ENCODE measurements around the gene XKR7.

DNA sequence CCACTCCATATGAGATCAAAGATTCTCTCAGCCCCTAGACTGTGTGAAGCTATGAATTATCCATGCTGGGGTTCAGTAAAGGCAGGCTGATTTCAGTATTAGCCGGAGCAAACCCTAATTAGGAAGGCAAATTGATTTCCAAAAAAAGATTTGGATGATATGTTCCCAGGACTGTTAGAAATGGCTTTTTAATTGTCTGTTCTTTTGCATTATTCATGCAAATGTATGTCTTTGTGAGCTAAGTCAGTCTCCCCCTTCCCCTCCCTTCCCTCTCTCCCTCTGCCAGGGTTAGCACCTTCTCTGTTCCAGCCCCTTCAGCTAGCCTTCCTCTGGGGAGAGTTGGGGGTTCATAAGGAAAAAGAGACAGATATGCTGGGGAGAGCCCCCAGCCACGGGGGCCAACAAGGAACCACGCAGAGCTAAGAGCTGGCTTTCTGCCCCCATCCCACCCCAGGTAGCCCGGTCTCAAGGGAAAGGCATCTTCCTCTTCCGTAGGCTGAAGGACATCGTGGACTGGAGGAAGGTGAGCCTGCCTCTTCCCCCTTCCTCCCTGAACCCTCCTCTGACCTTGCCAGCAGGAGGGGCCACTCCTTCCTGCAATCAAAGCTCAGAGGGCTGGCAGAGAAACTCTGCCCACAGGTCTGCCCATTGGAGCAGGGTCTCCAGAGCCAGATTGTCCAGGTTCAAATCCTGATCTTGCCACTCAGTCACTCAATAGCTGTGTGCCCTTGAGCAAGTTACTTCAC lies 48.4 kb upstream of the XKR7 start:
- TF ChIP-seq, protein P1, sequence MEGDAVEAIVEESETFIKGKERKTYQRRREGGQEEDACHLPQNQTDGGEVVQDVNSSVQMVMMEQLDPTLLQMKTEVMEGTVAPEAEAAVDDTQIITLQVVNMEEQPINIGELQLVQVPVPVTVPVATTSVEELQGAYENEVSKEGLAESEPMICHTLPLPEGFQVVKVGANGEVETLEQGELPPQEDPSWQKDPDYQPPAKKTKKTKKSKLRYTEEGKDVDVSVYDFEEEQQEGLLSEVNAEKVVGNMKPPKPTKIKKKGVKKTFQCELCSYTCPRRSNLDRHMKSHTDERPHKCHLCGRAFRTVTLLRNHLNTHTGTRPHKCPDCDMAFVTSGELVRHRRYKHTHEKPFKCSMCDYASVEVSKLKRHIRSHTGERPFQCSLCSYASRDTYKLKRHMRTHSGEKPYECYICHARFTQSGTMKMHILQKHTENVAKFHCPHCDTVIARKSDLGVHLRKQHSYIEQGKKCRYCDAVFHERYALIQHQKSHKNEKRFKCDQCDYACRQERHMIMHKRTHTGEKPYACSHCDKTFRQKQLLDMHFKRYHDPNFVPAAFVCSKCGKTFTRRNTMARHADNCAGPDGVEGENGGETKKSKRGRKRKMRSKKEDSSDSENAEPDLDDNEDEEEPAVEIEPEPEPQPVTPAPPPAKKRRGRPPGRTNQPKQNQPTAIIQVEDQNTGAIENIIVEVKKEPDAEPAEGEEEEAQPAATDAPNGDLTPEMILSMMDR (IDR thresholded peaks at IDR 0.05), result no peak
- TF ChIP-seq POLR2A (IDR thresholded peaks at IDR 0.05), result no peak
